ENCODE data around the gene SERP2.

The SERP2 gene

DNA sequence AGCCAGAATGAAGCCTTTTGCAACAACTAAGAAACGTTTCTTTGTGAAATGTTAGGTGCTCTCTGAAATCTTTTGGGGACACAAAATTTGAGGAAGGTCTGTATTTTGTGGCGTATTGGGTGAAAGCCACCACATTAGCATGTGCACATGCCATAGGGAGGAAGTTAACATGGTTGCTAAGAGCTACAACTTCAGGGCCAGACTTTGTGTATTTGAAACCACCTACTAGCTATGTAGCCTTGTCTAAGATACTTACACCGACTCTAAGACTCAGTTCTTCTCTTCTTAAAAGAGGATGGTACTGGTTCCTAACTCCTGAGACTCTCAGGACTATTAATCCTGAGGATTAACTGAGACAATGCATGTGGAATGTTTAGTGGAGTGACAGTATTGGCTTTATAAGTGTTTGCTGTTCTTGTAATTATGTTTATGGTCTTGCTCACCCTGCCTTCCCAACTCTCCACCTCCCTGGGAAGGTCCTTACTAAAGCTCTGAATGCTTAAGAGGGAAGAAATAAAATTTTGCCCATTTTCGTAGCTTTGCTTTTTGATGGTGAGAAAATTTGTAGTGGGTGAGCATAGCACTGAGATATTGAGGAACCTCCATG, 15.5 kb downstream of the SERP2 start:
- DNase-seq, result no peak

DNA sequence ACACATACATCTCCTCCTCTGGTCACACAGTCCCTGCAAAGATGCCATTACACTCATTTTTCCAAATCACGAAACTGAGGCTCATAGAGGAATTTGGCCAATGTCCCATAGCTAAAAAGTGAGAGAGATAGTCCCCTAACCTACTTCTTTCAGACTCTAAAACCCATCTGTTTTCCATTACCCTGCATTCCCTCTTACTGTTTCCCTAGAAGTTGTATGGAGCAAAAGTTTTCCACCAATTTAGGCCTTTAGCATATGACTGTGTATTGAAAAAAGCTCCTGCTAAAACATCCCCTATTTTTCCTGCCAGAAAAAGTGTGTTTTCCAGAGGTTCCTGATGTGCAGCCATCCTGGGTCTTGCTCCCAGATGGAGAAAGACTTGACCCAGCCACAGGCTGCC, 16.3 kb downstream of the SERP2 start:
- DNase-seq, result no peak

DNA sequence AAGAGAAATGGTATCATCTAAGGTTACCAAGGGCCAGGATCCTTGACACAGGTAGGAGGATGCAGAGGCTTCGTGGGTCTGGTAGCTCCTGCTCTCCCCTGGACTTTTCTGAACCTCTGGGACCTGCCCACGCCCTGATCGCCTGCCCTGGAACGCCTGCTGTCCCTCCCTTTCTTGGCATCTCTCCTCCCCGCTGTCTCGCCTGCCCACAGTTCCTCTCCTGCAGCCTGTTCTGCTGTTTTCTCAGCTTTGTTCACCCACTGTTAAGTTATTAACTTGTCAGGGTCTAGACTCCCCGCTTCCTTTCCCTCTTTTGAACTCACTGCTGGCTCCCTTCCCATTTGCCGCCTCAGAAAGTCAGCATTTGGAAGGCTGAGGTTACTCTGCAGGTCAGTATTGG, 19.8 kb downstream of the SERP2 start:
- no peak for DNase-seq

- no peak for DNase-seq
Observed at GRCh38 chr13:44394658-44395057, 21.0 kb downstream of the SERP2 start.

GRCh38 chr13:44395976-44396694, 22.5 kb downstream of the SERP2 start:
- no peak for DNase-seq

DNA sequence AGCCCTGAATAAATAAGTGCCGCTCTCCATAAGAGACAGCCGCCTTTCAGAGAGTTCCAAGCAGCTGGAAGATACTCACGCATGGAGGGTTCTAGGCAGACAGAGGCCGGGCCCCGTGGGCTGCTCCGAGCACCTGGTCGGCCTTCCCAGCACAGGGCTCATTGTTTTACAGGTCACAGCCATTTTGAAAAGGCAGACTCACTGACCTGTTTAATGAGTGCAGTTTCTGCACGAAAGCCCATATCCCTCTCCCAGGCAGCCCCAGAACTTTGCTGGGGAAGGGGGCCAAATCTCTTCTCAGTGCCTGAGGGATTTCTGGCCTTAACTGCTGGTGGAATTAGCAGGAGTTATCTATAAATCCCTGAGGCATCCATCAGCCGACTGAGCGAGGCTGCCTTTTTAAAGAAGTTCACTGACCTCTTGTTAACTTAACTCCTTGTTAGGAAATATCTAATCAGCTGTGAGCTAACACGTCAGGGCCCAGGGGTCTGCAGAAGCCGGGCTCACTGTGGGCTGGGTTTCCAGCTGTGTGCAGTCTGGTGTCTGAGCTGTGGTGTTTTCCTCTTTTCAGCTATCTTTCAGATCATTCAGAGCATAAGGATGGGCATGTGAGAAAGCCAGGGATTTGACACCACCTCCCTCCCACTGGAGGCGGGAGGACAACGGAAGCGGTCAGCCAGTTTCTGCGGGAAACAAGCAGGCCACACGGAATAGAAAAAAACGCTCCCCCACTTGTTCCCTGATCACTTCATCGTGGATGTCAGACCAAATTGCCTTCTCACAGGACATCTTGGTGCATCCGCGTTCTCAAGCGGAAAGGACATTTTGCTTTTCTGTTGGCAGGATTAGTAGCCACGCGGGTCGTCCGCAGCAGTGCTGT, 23.3 kb downstream of the SERP2 start:
- DNase-seq, result no peak

DNA sequence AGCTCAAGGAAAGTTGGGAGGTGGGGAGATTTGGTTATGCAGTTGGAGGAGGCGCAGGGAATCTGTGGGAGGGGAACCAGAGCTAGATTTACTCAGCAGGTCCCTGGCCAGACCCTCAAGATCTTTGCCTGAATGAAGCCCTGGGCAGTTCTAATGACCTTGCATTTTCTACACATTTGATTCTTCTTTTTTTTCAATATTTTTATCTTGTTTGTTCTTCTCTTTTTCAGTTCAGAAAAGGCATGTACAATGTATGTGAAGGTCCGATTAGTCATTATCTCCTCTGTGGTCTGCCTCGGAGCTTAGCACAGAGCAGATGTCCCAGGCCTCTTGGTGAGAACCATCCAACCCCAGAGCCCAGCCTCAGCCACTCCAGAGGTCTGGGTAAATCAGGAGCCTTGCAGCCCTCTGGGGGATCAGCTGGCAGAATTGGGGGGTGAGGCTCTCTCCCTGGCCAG, 24.2 kb downstream of the SERP2 start:
- DNase-seq, result no peak

DNA sequence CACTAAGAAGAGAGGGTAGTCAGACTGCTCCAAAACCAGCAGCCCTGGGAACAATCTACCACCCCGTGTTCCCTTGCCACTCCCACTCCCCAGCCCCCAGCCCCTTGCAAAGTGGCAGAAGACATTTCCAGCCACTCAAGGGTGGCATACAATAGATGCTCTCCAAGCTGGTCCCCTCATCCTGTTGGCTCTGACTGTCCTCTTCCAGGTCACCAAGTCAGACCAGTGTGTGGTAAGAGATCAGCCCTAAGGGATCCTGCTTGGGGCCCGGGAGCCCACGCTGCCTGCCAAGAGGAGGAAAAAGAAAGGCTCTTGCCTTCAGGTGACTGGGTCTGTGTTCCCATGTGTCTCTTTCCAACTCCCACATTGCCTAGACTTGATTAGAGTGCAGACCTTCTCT, 25.0 kb downstream of the SERP2 start:
- DNase-seq, result no peak

GRCh38 chr13:44399074-44399473, 25.4 kb downstream of the SERP2 start:
- DNase-seq, result no peak

DNA sequence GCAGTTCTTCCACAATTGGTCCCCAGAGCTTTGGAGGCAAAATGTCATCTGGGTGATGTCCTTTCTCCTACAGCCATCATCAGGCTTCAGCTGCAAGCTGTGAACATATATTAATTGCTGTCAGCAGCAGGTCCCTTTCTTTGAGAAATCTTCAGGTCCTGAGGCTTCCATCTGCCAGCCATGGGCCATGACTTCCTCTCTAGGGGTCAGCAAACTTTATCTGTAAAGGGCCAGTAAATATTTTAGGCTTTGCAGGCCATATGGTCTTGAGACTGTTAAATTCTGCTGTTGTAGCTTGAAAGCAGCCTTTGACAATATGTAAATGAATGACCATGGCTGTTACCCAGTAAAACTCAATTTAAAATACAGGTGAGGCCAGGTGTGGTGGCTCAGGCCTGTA, 27.1 kb downstream of the SERP2 start:
- DNase-seq, result no peak

GRCh38 chr13:44401577-44401976, 28.0 kb downstream of the SERP2 start:
- DNase-seq, result no peak

- DNase-seq, result no peak
Observed at GRCh38 chr13:44402899-44403445, 29.3 kb downstream of the SERP2 start.

GRCh38 chr13:44403461-44404056, 29.9 kb downstream of the SERP2 start:
- no peak for DNase-seq

- no peak for DNase-seq
Observed at GRCh38 chr13:44404261-44405132, 30.9 kb downstream of the SERP2 start.

DNA sequence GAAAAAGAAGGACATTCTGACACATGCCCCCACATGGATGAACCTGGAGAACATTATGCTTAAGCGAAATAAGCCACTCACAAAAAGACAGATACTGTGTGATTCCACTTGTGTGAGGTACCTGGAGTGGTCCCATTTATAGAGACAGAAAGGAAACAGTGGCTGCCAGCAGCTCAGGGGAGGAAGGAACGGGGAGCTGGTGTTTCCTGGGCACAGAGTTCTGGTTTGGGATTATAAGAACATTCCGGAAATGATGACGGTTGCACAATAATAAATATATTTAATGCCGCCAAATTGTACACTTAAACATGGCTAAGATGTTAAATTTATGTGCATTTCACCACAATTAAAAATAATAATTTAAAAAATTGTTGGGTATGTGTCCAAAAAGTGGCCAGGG, 33.0 kb downstream of the SERP2 start:
- DNase-seq, result no peak

DNA sequence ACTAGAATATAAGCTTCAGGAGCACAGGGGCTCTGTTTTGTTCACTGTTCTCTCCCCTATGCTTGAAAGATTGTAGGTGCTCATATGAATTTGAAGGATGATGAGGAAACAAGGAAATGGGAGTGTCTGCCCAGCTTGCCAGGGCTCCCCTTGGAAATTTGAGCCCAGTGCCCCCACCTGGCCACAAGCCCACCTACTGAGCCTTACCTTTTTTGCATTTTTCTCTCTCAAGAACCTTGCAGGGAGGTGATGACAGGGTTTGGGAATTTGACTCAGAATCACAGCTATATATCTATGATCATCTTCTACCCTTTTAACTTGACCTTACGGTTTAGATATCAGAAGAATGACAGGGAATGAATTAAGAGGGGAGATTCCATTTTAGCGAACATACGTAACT, 33.8 kb downstream of the SERP2 start:
- no peak for DNase-seq

GRCh38 chr13:44407891-44408290, 34.3 kb downstream of the SERP2 start:
- DNase-seq, result no peak

DNA sequence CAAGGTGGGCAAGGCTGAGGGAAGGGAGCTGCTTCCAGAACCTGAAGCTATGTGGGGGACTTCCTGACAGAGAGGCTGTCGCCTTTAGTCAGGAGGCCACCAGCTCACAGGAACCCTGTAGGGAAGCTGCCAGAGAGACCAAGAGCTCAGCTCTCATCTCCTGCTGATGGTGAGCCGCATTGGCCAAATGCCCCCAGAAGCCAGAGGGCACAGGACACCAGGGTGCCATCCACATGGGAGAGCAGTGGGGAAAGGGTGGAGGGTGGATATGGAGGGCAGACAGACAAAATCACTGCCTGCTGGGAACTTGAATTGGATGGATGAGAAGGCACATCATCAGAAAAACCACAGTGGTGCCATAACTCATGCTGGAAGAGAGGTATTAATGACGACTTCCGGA, 36.0 kb downstream of the SERP2 start:
- DNase-seq, result no peak

- no peak for DNase-seq
Observed at GRCh38 chr13:44410328-44410859, 36.8 kb downstream of the SERP2 start.

DNA sequence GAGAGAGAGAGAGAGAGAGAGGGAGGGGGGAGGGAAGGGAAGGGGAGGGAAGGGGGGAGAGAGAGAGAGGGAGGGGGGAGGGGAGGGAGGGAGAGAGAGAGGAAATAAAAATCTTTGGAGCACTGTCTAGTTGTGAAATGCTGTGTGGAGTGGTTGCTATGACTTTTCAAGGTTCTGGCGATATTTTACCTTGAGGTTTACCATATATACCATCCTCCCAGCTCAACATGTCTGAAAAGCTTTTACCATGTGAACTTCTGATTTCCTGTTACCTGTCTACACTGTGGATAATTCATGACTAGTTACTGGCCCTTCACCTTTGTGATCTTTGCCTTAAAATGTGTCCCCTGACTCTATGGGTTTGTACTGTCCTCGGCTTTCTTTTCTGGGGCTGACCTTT, 38.2 kb downstream of the SERP2 start:
- DNase-seq, result no peak

GRCh38 chr13:44412346-44412935, 38.8 kb downstream of the SERP2 start:
- no peak for DNase-seq

Measured in activated naive CD4-positive, alpha-beta T cell treated with Interleukin-2 at 50 U/mL for 16 hours (primary cell).